SU-DHL-6 (cell line): ENCODE measurements around the gene GH2.
"Not testable (repeated sequence)": the region's sequence is repeated elsewhere in the genome, so short reads cannot be mapped to it uniquely, and the experiment has no call there.

ENCODE experiments used
- H2AFZ ChIP-seq: fragments of 200-600 bp; sonication (generic); 2 replicates; pipeline ENCODE4 v1.6.1; 2014; ENCODE audit warnings: low read depth, mild to moderate bottlenecking, moderate library complexity, mixed read lengths, antibody characterized with exemption, low read length; ENCODE audit not compliant: severe bottlenecking
- H3F3A ChIP-seq: fragments of 200-600 bp; shearing (Covaris generic); 2 replicates; pipeline ENCODE4 v1.6.0; 2016; ENCODE audit warnings: antibody characterized with exemption, mild to moderate bottlenecking; ENCODE audit not compliant: insufficient read depth
- H3K27ac ChIP-seq: fragments of 200-600 bp; sonication (generic); 2 replicates; pipeline ENCODE4 v1.5.1; 2016; ENCODE audit warnings: low read depth, mild to moderate bottlenecking, low read length, moderate library complexity, mixed read lengths
- H3K27me3 ChIP-seq: fragments of 200-600 bp; sonication (generic), shearing (Covaris generic); 2 replicates; pipeline ENCODE4 v1.6.0; 2014; ENCODE audit warnings: mild to moderate bottlenecking, low read length
- H3K36me3 ChIP-seq: fragments of 200-600 bp; sonication (generic); 2 replicates; pipeline ENCODE4 v1.6.1; 2014; ENCODE audit warnings: mild to moderate bottlenecking, low read length, mixed read lengths
- H3K4me2 ChIP-seq: fragments of 300-600, 200-600 bp; shearing (Covaris generic), sonication (generic); 2 replicates; pipeline ENCODE4 v1.6.0; 2014; ENCODE audit warnings: low read length, low read depth, mild to moderate bottlenecking; ENCODE audit not compliant: poor library complexity, severe bottlenecking
- H3K4me3 ChIP-seq: fragments of 200-600 bp; sonication (generic); 2 replicates; pipeline ENCODE4 v1.5.1; 2014; ENCODE audit warnings: antibody characterized with exemption, low read length, mild to moderate bottlenecking, mixed read lengths; ENCODE audit not compliant: insufficient read depth, poor library complexity, severe bottlenecking
- H3K79me2 ChIP-seq: fragments of 200-600 bp; sonication (generic); 2 replicates; pipeline ENCODE4 v1.6.1; 2014; ENCODE audit warnings: mild to moderate bottlenecking, low read length, moderate library complexity; ENCODE audit not compliant: insufficient read depth
- H3K9ac ChIP-seq: fragments of 200-600 bp; sonication (generic); 2 replicates; pipeline ENCODE4 v1.7.0; 2014; ENCODE audit warnings: mild to moderate bottlenecking, low read length
- H3K9me2 ChIP-seq: fragments of 200-600 bp; sonication (generic); replicated peaks from 2 replicates; pipeline ENCODE4 v1.6.1; 2014; ENCODE audit warnings: low read length; ENCODE audit not compliant: insufficient read depth
- H3K9me3 ChIP-seq: fragments of 200-600 bp; sonication (generic); 2 replicates; pipeline ENCODE4 v1.6.1; 2014; ENCODE audit warnings: low read length, mixed read lengths; ENCODE audit not compliant: insufficient read depth
- H4K20me1 ChIP-seq: fragments of 200-600 bp; sonication (generic); 2 replicates; pipeline ENCODE4 v1.6.1; 2014; ENCODE audit warnings: low read depth, mild to moderate bottlenecking, antibody characterized with exemption, low read length, moderate library complexity, mixed read lengths
- CTCF ChIP-seq: fragments of 200-600 bp; sonication (generic); IDR thresholded peaks from one replicate; pipeline ENCODE4 v1.5.1; 2017; ENCODE audit warnings: antibody characterized with exemption, mild to moderate bottlenecking, low read length, moderate library complexity; ENCODE audit not compliant: insufficient read depth, poor library complexity, severe bottlenecking
- EZH2phosphoT487 ChIP-seq: fragments of 200-600 bp; sonication (generic), shearing (Covaris generic); conservative IDR thresholded peaks from 2 replicates; pipeline ENCODE4 v1.6.1; 2018; ENCODE audit warnings: mild to moderate bottlenecking, antibody characterized with exemption, low read length, moderate library complexity, mixed read lengths

The GH2 gene

GRCh38 chr17:63889026-63889848 is 7.5 kb upstream of the GH2 start:
- H2AFZ ChIP-seq: not testable (repeated sequence)

GRCh38 chr17:63885119-63885518 is 3.4 kb upstream of the GH2 start:
- H3K9ac ChIP-seq, H3K27ac ChIP-seq, H3K27me3 ChIP-seq, H3K36me3 ChIP-seq, H3K4me3 ChIP-seq, H3K4me2 ChIP-seq, H3K9me3 ChIP-seq, H3K9me2 ChIP-seq, H3F3A ChIP-seq, H2AFZ ChIP-seq, H4K20me1 ChIP-seq, H3K79me2 ChIP-seq: not testable (repeated sequence)

More at GRCh38 chr17:63889026-63889848, 7.5 kb upstream of the GH2 start:
- H3K4me2 ChIP-seq, H3K27me3 ChIP-seq, H3K9ac ChIP-seq, H3K9me2 ChIP-seq, H3K9me3 ChIP-seq, H3K79me2 ChIP-seq, H3K36me3 ChIP-seq, H3K4me3 ChIP-seq, H4K20me1 ChIP-seq, H3F3A ChIP-seq, H3K27ac ChIP-seq: not testable (repeated sequence)
- peak; percentile 32 for TF ChIP-seq CTCF

- H3K27ac ChIP-seq, H3K9me3 ChIP-seq, H2AFZ ChIP-seq, H3K79me2 ChIP-seq, H3K36me3 ChIP-seq, H3K9ac ChIP-seq, H3K9me2 ChIP-seq, H3K4me2 ChIP-seq, H3K4me3 ChIP-seq, H3K27me3 ChIP-seq, H4K20me1 ChIP-seq, H3F3A ChIP-seq: not testable (repeated sequence)
These were observed 932 bp upstream of the GH2 start for GRCh38 chr17:63882626-63883126.

GRCh38 chr17:63881337-63881736 is 407 bp downstream of the GH2 start:
- H3K4me2 ChIP-seq, H4K20me1 ChIP-seq, H3F3A ChIP-seq, H3K79me2 ChIP-seq, H3K9me3 ChIP-seq, H3K36me3 ChIP-seq, H3K4me3 ChIP-seq, H3K9ac ChIP-seq, H2AFZ ChIP-seq, H3K9me2 ChIP-seq, H3K27me3 ChIP-seq, H3K27ac ChIP-seq: not testable (repeated sequence)

- TF ChIP-seq EZH2phosphoT487: no peak
- Histone ChIP-seq H3F3A (no peaks in the 10 kb centered on the region), H3K4me3 (no peak overlapping the region), H3K9ac (no peak overlapping the region), H3K79me2 (no peaks in the 10 kb centered on the region), H3K36me3 (no peaks in the 10 kb centered on the region), H3K27me3 (no peaks in the 10 kb centered on the region), H3K4me2 (no peak overlapping the region), H4K20me1 (no peaks in the 10 kb centered on the region), H3K9me2 (no peaks in the 10 kb centered on the region), H2AFZ (no peak overlapping the region), H3K9me3 (no peaks in the 10 kb centered on the region), H3K27ac (no peak overlapping the region)
These were observed 1.0 kb downstream of the GH2 start for GRCh38 chr17:63880706-63881105.

GRCh38 chr17:63878413-63878812 is 3.3 kb downstream of the GH2 start:
- not testable (repeated sequence) for H3K36me3 ChIP-seq, H3K9ac ChIP-seq, H3K4me2 ChIP-seq

GRCh38 chr17:63874693-63875092 is 7.1 kb downstream of the GH2 start:
- not testable (repeated sequence) for H3K9ac ChIP-seq, H3K4me3 ChIP-seq, H3K79me2 ChIP-seq, H2AFZ ChIP-seq, H3K27me3 ChIP-seq, H3K9me3 ChIP-seq, H3K9me2 ChIP-seq, H3K36me3 ChIP-seq, H3F3A ChIP-seq, H3K4me2 ChIP-seq, H4K20me1 ChIP-seq, H3K27ac ChIP-seq

More at GRCh38 chr17:63878413-63878812, 3.3 kb downstream of the GH2 start:
- H3K79me2 ChIP-seq, H3K27ac ChIP-seq, H3K4me3 ChIP-seq, H3K9me2 ChIP-seq, H3K27me3 ChIP-seq, H4K20me1 ChIP-seq, H2AFZ ChIP-seq, H3F3A ChIP-seq, H3K9me3 ChIP-seq: not testable (repeated sequence)
